HG03378 (cell line): Measurements from ENCODE around the gene CYP19A1.
"Not testable (repeated sequence)": the region's sequence is repeated elsewhere in the genome, so short reads cannot be mapped to it uniquely, and the experiment has no call there.

Experiments used
- ATAC-seq: cut with Tn5 transposase; IDR thresholded peaks from one replicate; pipeline ENCODE4 v1.9.1; 2021; ENCODE audit warnings: mild to moderate bottlenecking, moderate library complexity; ENCODE audit not compliant: unreplicated experiment

The CYP19A1 gene

GRCh38 chr15:51189669-51190385 lies 148.6 kb downstream of the CYP19A1 start:
- ATAC-seq = no peak

GRCh38 chr15:51188791-51189190 lies 149.6 kb downstream of the CYP19A1 start:
- ATAC-seq = not testable (repeated sequence)

- no peak for ATAC-seq
Observed at GRCh38 chr15:51186891-51187290, 151.5 kb downstream of the CYP19A1 start.

- ATAC-seq = no peak
Observed at GRCh38 chr15:51186181-51186705, 152.2 kb downstream of the CYP19A1 start.

GRCh38 chr15:51185213-51186159 lies 152.9 kb downstream of the CYP19A1 start:
- no peak for ATAC-seq

- ATAC-seq = no peak
Observed at GRCh38 chr15:51184627-51185026, 153.8 kb downstream of the CYP19A1 start.

GRCh38 chr15:51183076-51183475 lies 155.3 kb downstream of the CYP19A1 start:
- ATAC-seq = no peak

GRCh38 chr15:51181905-51182304 lies 156.5 kb downstream of the CYP19A1 start:
- no peak for ATAC-seq

GRCh38 chr15:51181221-51181620 lies 157.2 kb downstream of the CYP19A1 start:
- ATAC-seq = no peak

GRCh38 chr15:51180534-51180933 lies 157.9 kb downstream of the CYP19A1 start:
- ATAC-seq = no peak

- ATAC-seq = no peak
Observed at GRCh38 chr15:51180011-51180410, 158.4 kb downstream of the CYP19A1 start.

GRCh38 chr15:51172193-51172592 lies 166.2 kb downstream of the CYP19A1 start:
- ATAC-seq = no peak

- ATAC-seq = no peak
Observed at GRCh38 chr15:51171634-51171932, 166.8 kb downstream of the CYP19A1 start.

- no peak for ATAC-seq
Observed at GRCh38 chr15:51170882-51171633, 167.3 kb downstream of the CYP19A1 start.

- no peak for ATAC-seq
Observed at GRCh38 chr15:51168700-51169099, 169.7 kb downstream of the CYP19A1 start.

- ATAC-seq = no peak
Observed at GRCh38 chr15:51163843-51164242, 174.6 kb downstream of the CYP19A1 start.

- ATAC-seq = peak; percentile 73
Observed at GRCh38 chr15:51162865-51163762, 175.3 kb downstream of the CYP19A1 start.

GRCh38 chr15:51161491-51162220 lies 176.7 kb downstream of the CYP19A1 start:
- no peak for ATAC-seq

GRCh38 chr15:51160484-51160883 lies 177.9 kb downstream of the CYP19A1 start:
- no peak for ATAC-seq
